Naive B cell (primary cell): ENCODE measurements around the gene WDR46. TPM values are rescaled to one million over a fixed set of nuclear protein-coding genes. Genes with fewer than 3 reads are reported as not detected.

Experiments
- ATAC-seq, 2 donors: fragments of 150-1000 bp; cut with Tn5 transposase; 2 replicates each; pipeline ENCODE4 v1.10.0; 2021; ENCODE audit warnings: low read depth in 2 of 2, mild to moderate bottlenecking in 2 of 2, moderate library complexity in 2 of 2
- DNase-seq: peaks from one replicate; pipeline ENCODE4 v3.0.0; 2022
- H3K27ac Mint-ChIP-seq, 6 donors: one replicate each; pipeline ENCODE4 v1.8.0; 2020 to 2022; ENCODE audit warnings: mild to moderate bottlenecking in 6 of 6, mixed read lengths in 6 of 6, moderate library complexity in 5 of 6, inconsistent platforms in 2 of 6
- H3K27me3 Mint-ChIP-seq, 3 donors: one replicate each; pipeline ENCODE4 v1.8.0; 2021 to 2022; ENCODE audit warnings: mixed read lengths in 3 of 3, mild to moderate bottlenecking in 1 of 3
- H3K36me3 Mint-ChIP-seq, 2 donors: one replicate each; pipeline ENCODE4 v1.8.0; 2020 to 2022; ENCODE audit warnings: mixed read lengths in 2 of 2, inconsistent platforms in 1 of 2, mild to moderate bottlenecking in 1 of 2
- H3K4me1 Mint-ChIP-seq, 3 donors: one replicate each; pipeline ENCODE4 v1.8.0; 2020 to 2022; ENCODE audit warnings: mixed read lengths in 3 of 3, inconsistent platforms in 1 of 3, mild to moderate bottlenecking in 1 of 3, moderate library complexity in 1 of 3
- H3K4me3 Mint-ChIP-seq, 8 donors: one replicate each; pipeline ENCODE4 v1.8.0; 2020 to 2022; ENCODE audit warnings: mild to moderate bottlenecking in 8 of 8, mixed read lengths in 8 of 8, moderate library complexity in 8 of 8, inconsistent platforms in 2 of 8
- H3K9me3 Mint-ChIP-seq, 7 donors: one replicate each; pipeline ENCODE4 v1.8.0; 2020 to 2022; ENCODE audit warnings: mixed read lengths in 7 of 7, mild to moderate bottlenecking in 5 of 7, inconsistent platforms in 2 of 7, moderate library complexity in 1 of 7
- polyA plus RNA-seq, 6 donors: library from polyadenylated mRNA; unstranded; fragments of 300-500 nt; fragmentation: Illumina TruSeq; gene quantifications; one replicate each; pipeline ENCODE4 v1.2.3, GENCODE V29; 2021; ENCODE audit warnings: low read depth in 6 of 6

Gene WDR46
- polyA plus RNA-seq, 6 donors from 2014 or later = 50.5 to 78.0 (median 59.3) TPM

GRCh38 chr6:33305052-33305451 is 16.0 kb upstream of the WDR46 start:
- ATAC-seq = no peak
- Mint-ChIP-seq H3K4me3 (peak overlapping the region in 1 of 8 donors; percentile 59), H3K36me3 (peaks cover 5 to 15% of the 10 kb centered on the region in 2 donors)

GRCh38 chr6:33304216-33304615 is 15.2 kb upstream of the WDR46 start:
- no peak overlapping the region for H3K4me3 Mint-ChIP-seq
- H3K27ac Mint-ChIP-seq = peak overlapping the region in 1 of 6 donors; percentile 73
- peaks cover 48 to 70% (median 56%) of the 10 kb centered on the region in 3 donors for H3K4me1 Mint-ChIP-seq
- peaks cover 5 to 15% of the 10 kb centered on the region in 2 donors for H3K36me3 Mint-ChIP-seq
- H3K27me3 Mint-ChIP-seq = no peaks in the 10 kb centered on the region
- DNase-seq (no peak), ATAC-seq (no peak)
- H3K9me3 Mint-ChIP-seq = peaks cover 0 to 3% (median 0%) of the 10 kb centered on the region in 7 donors

More at GRCh38 chr6:33305052-33305451, 16.0 kb upstream of the WDR46 start:
- no peaks in the 10 kb centered on the region for H3K9me3 Mint-ChIP-seq
- H3K27ac Mint-ChIP-seq = peak overlapping the region in 4 of 6 donors; percentile 24 to 92 (median 77)
- H3K27me3 Mint-ChIP-seq = no peaks in the 10 kb centered on the region
- DNase-seq = no peak
- peaks cover 40 to 64% (median 48%) of the 10 kb centered on the region in 3 donors for H3K4me1 Mint-ChIP-seq

- peaks cover 0 to 21% of the 10 kb centered on the region in 2 donors for H3K36me3 Mint-ChIP-seq
- peaks cover 54 to 66% (median 62%) of the 10 kb centered on the region in 3 donors for H3K4me1 Mint-ChIP-seq
- peak overlapping the region in 4 of 6 donors; percentile 67 to 100 (median 96) for H3K27ac Mint-ChIP-seq
- peaks cover 0 to 3% (median 0%) of the 10 kb centered on the region in 7 donors for H3K9me3 Mint-ChIP-seq
- DNase-seq (no peak), ATAC-seq (no peak)
- no peaks in the 10 kb centered on the region for H3K27me3 Mint-ChIP-seq
- H3K4me3 Mint-ChIP-seq = peak overlapping the region in 2 of 8 donors; percentile 42 to 98
Observed at GRCh38 chr6:33301877-33302276, 12.8 kb upstream of the WDR46 start.

GRCh38 chr6:33299237-33299944 is 10.4 kb upstream of the WDR46 start:
- ATAC-seq (peak; percentile 83), DNase-seq (peak; percentile 91)
- peak overlapping the region; percentile 99 to 100 (median 99) for H3K27ac Mint-ChIP-seq
- peaks cover 0 to 21% of the 10 kb centered on the region in 2 donors for H3K36me3 Mint-ChIP-seq
- H3K4me3 Mint-ChIP-seq = peak overlapping the region; percentile 95 to 100 (median 99)
- H3K9me3 Mint-ChIP-seq = peaks cover 0 to 3% (median 0%) of the 10 kb centered on the region in 7 donors
- H3K4me1 Mint-ChIP-seq = peaks cover 37 to 55% (median 52%) of the 10 kb centered on the region in 3 donors
- no peaks in the 10 kb centered on the region for H3K27me3 Mint-ChIP-seq

GRCh38 chr6:33298773-33299236 is 9.8 kb upstream of the WDR46 start, which contains the start of gene RGL2:
RGL2 (minus strand) TSS chr6:33298942; CDS start chr6:33298610, 332 bp downstream.
- DNase-seq = peak; percentile 66
- Mint-ChIP-seq H3K27ac (peak within 1 kb of the TSS; percentile 99 to 100 (median 100)), H3K4me1 (peaks cover 35 to 57% (median 53%) of the 10 kb centered on the region in 3 donors), H3K4me3 (peak within 1 kb of the TSS; percentile 95 to 100 (median 99)), H3K36me3 (peaks cover 0 to 19% of the 10 kb centered on the region in 2 donors), H3K27me3 (no peaks in the 10 kb centered on the region), H3K9me3 (peaks cover 0 to 3% (median 0%) of the 10 kb centered on the region in 7 donors)
- peak; percentile 27 to 37 for ATAC-seq

- no peaks in the 10 kb centered on the region for H3K27me3 Mint-ChIP-seq
- H3K27ac Mint-ChIP-seq = peak overlapping the region; percentile 99 to 100 (median 100)
- DNase-seq (peak; percentile 64), ATAC-seq (peak; percentile 19 to 27)
- H3K4me3 Mint-ChIP-seq = peak overlapping the region; percentile 95 to 100 (median 99)
- H3K9me3 Mint-ChIP-seq = peaks cover 0 to 3% (median 0%) of the 10 kb centered on the region in 7 donors
- H3K4me1 Mint-ChIP-seq = peaks cover 32 to 58% (median 50%) of the 10 kb centered on the region in 3 donors
- peaks cover 0 to 14% of the 10 kb centered on the region in 2 donors for H3K36me3 Mint-ChIP-seq
Observed at GRCh38 chr6:33297956-33298772, 9.1 kb upstream of the WDR46 start.

GRCh38 chr6:33297406-33297955 is 8.4 kb upstream of the WDR46 start:
- Mint-ChIP-seq H3K36me3 (peaks cover 0 to 14% of the 10 kb centered on the region in 2 donors), H3K4me1 (peaks cover 32 to 61% (median 50%) of the 10 kb centered on the region in 3 donors), H3K4me3 (peak overlapping the region; percentile 95 to 100 (median 99)), H3K9me3 (peaks cover 0 to 3% (median 0%) of the 10 kb centered on the region in 7 donors), H3K27me3 (no peaks in the 10 kb centered on the region), H3K27ac (peak overlapping the region in 5 of 6 donors; percentile 86 to 99 (median 94))
- ATAC-seq (no peak), DNase-seq (no peak)

GRCh38 chr6:33296797-33297405 is 7.9 kb upstream of the WDR46 start:
- Mint-ChIP-seq H3K27me3 (no peaks in the 10 kb centered on the region), H3K27ac (peak overlapping the region in 4 of 6 donors; percentile 28 to 99 (median 86)), H3K9me3 (peaks cover 0 to 3% (median 0%) of the 10 kb centered on the region in 7 donors), H3K4me1 (peaks cover 32 to 61% (median 47%) of the 10 kb centered on the region in 3 donors), H3K4me3 (peak overlapping the region; percentile 95 to 100 (median 99)), H3K36me3 (peaks cover 0 to 14% of the 10 kb centered on the region in 2 donors)
- DNase-seq (no peak), ATAC-seq (no peak)

GRCh38 chr6:33295621-33296369 is 6.8 kb upstream of the WDR46 start:
- Mint-ChIP-seq H3K4me1 (peaks cover 32 to 60% (median 50%) of the 10 kb centered on the region in 3 donors), H3K27ac (peak overlapping the region in 4 of 6 donors; percentile 13 to 99 (median 92)), H3K36me3 (peaks cover 0 to 14% of the 10 kb centered on the region in 2 donors), H3K4me3 (peak overlapping the region in 7 of 8 donors; percentile 65 to 99 (median 95)), H3K27me3 (no peaks in the 10 kb centered on the region), H3K9me3 (peaks cover 0 to 3% (median 0%) of the 10 kb centered on the region in 7 donors)
- DNase-seq (no peak), ATAC-seq (no peak)

- Mint-ChIP-seq H3K9me3 (no peaks in the 10 kb centered on the region), H3K27ac (peak overlapping the region in 2 of 6 donors; percentile 28 to 89), H3K27me3 (no peaks in the 10 kb centered on the region), H3K4me1 (peaks cover 36 to 63% (median 50%) of the 10 kb centered on the region in 3 donors), H3K4me3 (peak overlapping the region in 2 of 8 donors; percentile 25 to 98), H3K36me3 (peaks cover 4 to 14% of the 10 kb centered on the region in 2 donors)
- DNase-seq (no peak), ATAC-seq (no peak)
Observed at GRCh38 chr6:33294086-33294823, 5.2 kb upstream of the WDR46 start.

- no peaks in the 10 kb centered on the region for H3K27me3 Mint-ChIP-seq
- DNase-seq = no peak
- no peak for ATAC-seq
- H3K27ac Mint-ChIP-seq = peak overlapping the region in 1 of 6 donors; percentile 37
- H3K9me3 Mint-ChIP-seq = no peaks in the 10 kb centered on the region
- peaks cover 38 to 70% (median 58%) of the 10 kb centered on the region in 3 donors for H3K4me1 Mint-ChIP-seq
- peaks cover 5 to 12% of the 10 kb centered on the region in 2 donors for H3K36me3 Mint-ChIP-seq
- H3K4me3 Mint-ChIP-seq = peak overlapping the region in 1 of 8 donors; percentile 28
Observed at GRCh38 chr6:33292996-33293682, 4.1 kb upstream of the WDR46 start.
